ENCODE data around the gene LHPP. TPM values are rescaled to one million over a fixed set of nuclear protein-coding genes. Genes with fewer than 3 reads are reported as not detected.

LHPP gene
- total RNA-seq, 1 donor from 2014 or later: 4.1 TPM

DNA sequence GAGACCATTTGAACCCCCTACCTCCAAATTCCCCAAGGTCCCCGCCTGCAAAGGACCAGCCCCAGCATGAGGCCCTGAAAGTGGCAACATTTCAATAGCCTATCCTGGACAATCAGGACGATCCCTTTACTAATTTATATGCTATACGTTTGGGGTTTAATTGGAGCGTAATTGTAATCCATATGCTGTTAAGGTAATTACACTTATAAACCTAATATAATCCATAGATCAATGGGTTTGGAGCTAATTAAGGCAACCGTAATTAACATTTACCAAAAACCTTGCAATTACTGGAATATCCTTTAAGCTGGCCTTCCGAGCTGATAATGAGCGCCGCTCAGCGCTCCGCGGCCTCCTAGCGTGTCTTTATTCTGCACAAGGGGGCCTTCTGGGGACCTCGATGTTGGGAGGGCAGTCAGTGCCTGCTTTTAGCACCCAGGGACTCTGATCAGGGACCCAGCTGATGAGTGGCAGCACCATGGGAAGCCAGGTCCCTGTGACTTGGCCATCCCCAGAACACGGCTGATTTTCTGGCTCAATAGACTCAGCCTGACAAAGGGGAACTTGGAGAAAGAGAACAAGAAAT, 91.2 kb downstream of the LHPP start:
- no peak for DNase-seq (ENCODE audit: low read depth in 2 of 2)

GRCh38 chr10:124554085-124554858, 92.6 kb downstream of the LHPP start:
- DNase-seq (ENCODE audit: low read depth in 2 of 2): no peak

DNA sequence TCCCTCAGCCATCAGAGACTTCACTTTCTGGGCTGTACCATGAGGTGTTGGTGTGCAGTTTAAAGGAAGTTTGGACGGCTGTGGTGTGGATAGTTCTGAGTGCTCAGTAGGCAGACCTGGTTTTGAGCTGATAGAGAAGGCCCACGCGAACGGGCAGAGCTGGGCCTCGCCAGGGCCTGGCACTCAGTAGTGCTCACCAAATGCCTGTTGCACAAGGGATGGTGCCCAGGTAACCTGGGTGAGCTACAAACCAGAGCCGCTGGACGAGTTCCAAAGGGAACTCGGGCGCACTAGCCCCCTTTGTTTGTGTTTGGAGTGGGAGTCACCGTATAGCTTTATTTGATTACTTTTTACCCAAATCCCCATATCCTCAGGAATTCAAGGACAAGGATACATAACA, 95.5 kb downstream of the LHPP start:
- DNase-seq (ENCODE audit: low read depth in 2 of 2): no peak

DNA sequence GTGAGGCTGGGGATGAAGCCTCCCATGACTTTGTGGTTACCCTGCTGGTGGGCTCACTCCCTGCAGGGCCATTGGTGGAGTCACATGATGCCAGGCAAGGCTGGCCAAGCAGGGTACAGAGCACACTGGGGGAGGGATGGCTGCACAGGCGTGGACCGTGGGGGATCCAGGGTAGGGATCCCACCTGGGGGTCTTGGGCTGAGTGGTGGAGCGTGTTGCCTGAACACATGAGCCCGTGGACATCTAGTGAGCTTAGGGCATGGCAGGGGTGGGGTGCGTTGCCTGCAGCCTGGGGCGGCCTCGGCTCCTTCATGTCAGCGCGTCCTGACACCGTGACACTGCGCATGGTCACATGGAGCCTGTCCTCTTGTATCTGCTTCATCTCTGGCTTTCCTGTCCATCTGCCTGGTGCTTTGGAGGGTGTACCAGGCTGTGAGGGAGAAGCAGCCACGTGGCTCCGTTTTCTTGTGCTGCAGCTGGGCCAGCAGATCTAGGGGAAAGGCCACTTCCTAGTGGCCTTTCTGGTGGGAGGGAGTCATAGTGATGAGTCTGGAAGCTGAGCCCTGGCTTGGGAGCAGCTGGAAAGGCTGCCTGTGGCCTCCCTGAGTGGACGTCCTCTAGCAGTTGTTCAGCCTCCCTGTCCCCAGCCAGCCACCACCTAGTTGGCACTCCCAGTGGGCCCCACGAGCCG, 96.2 kb downstream of the LHPP start:
- DNase-seq (ENCODE audit: low read depth in 2 of 2): no peak

DNA sequence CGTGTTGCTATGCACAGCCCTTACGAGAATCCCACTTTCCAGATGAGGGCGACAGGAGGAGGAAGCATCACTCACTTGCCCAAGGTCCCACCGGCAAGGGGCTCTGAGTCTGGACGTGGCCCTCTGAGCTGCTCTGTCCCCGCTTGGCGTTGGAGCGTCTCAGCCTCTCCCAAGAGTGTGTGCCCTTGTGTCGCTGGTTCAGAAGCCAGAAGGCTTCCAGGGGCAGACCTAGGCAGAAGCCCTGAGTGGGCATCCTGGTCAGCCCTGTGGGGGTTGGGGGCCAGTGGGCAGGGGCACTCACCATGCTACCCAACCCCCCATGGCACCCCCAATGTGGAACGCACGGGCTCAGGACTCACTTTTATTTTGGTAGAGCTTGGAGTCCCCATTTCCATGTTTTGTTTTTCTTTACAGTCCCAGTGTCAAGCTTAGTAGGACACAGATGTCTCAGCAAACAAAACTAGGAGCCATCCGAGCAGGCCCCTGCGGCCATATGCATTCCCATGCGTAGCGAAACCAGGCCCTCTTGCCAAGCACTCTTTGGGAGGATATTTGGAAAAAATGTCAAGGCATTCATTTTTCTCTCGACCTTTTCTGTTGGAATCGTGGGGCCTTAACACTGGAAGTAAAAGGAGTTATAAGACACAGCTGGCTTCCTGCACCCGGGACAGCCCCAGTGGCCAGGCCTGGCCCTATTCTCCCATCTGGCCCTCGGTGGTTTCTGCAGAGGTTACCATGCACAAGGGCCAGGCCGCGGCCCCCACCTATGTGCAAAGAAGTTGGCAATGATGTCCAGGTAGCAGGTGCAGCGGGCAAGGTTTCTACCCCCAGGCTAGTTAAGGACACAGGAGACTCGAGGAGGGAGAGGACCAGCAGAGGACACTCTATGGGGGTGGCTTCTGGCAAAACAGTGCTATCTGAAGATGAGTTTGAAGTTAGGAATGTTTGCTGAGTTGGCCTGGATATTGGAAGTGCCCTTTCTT, 97.0 kb downstream of the LHPP start:
- DNase-seq (ENCODE audit: low read depth in 2 of 2): no peak

- no peak for DNase-seq (ENCODE audit: low read depth in 2 of 2)
Observed at GRCh38 chr10:124559372-124560132, 97.9 kb downstream of the LHPP start.

DNA sequence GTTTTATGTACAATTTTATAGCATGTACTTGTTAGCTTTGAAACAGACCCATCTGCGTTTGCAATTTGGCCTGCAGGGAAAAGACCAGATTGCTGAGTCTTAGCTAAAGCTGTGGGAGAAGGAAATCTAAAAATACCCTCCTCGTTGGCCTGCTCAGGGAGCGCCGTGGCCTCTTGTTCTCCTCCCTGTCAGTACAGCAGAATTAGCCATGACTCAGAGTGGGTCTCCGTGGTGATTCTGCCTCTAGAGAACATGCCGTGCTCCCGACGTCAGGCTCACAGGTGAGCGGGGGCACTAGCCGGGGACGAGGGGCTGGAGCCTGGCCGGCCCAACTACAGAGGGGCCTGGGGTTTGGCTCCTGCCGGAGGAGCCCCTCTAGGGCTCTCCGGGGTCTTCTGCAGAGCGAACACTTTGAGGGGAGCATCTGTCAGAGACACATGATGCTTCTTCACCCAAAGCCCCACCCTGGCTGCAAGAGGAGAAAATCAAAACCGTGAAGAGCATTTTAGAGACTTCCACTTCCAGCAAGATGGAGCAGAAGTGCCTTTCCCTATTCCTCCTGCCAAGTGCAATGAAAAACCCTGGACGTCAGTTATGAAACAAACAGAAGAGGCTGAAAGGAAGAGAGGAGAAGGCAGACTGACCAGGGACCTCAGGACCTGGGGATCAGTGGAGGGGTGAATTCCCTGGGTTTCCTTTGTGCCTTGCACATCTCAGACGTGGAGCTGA, 98.9 kb downstream of the LHPP start:
- no peak for DNase-seq (ENCODE audit: low read depth in 2 of 2)

- DNase-seq (ENCODE audit: low read depth in 2 of 2): no peak
Observed at GRCh38 chr10:124561206-124561605, 99.6 kb downstream of the LHPP start.

- DNase-seq (ENCODE audit: low read depth in 2 of 2): no peak
Observed at GRCh38 chr10:124562425-124563060, 100.9 kb downstream of the LHPP start.

DNA sequence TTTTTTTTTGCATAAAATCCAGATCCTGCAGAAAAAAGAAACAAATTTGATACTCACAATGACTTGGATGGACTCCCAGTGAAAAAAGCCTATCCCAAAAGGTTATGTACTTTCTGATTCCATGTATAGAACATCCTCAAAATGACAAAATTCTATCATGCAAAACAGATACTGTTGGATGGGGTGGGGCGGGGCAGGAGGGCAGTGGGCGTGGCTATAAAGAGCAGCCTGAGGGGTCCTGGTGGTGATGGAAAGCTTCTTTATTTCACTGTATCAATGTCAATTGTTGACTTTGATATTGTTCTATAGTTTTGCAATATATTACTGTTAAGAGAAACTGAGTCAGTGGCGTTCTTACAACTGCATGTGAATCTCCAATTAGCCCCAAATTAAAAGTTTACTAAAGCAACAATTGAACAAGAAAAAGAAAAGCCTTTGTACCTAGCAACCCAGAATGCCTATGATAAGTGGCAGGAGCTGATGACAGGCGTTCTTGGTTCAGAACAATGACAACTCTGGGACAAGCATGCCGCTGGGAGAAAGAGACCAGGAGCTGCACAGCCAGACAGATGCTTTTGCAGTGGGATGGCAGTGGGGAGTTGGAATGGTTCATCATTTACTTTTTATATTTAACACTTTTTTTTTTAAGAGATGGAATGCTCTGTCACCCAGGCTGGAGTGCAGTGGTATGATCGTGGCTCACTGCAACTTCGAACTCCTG, 101.9 kb downstream of the LHPP start:
- no peak for DNase-seq (ENCODE audit: low read depth in 2 of 2)

GRCh38 chr10:124564881-124565280, 103.3 kb downstream of the LHPP start:
- no peak for DNase-seq (ENCODE audit: low read depth in 2 of 2)

GRCh38 chr10:124565565-124566221, 104.1 kb downstream of the LHPP start:
- no peak for DNase-seq (ENCODE audit: low read depth in 2 of 2)

- no peak for DNase-seq (ENCODE audit: low read depth in 2 of 2)
Observed at GRCh38 chr10:124566222-124566888, 104.7 kb downstream of the LHPP start.

DNA sequence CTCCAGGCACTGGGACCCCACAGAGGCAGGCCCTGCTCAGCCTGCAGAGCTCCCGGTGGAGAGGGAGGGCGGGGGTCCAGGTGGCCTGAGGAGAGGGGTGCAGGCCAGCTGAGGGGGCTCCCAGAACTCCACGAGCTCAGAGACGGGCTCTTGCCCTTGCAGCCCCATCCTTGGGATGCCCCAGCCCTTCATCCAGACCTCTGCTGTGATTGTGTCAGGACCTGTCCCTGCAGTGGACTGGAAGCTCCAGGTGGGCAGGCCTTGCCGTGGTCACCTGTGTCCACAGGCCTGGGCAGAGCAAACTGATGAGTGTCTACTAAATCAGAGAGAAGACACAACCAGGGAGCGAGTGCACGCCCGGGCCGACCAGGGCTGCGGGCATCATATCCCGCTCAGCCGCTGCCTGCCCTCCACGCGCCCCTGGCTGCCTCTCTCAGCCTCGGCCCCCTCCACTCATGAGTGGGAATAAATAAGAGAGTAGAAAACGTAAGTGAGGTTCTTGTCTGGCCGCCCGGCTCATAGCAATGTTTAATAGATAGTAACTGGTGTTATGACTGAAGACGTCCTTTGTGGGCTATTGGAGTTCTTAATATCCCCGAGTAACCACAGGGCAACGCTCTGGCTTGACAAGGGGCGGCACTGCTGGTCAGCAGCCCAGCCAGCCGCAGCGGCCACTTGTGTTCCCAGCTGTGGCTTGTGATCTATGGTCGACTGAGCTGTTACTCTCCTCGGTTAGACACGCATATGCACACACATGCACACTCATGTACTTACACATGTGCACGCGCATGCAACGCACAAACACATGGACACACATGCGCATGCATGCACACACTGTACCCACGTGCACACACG, 105.6 kb downstream of the LHPP start:
- no peak for DNase-seq (ENCODE audit: low read depth in 2 of 2)

DNA sequence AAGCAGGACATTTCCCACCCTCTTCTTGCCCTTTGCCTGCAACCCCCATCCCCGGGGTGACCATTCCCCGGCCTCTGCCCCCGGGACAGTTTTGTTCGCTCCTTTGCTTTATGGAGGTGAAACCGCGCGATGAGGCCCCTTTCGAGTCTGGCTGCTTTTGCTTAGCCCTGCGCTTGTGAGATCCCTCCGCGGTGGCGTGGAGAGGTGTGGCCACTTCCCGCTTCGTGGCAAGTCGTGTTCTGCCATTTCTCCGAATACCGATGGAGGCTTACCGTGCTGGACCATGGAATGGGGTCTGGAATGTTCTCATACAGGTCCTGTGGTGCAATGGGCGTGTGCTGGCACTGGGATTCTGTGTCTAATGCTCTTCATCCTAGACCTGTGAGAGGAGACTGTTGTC, 106.7 kb downstream of the LHPP start:
- DNase-seq (ENCODE audit: low read depth in 2 of 2): no peak

DNA sequence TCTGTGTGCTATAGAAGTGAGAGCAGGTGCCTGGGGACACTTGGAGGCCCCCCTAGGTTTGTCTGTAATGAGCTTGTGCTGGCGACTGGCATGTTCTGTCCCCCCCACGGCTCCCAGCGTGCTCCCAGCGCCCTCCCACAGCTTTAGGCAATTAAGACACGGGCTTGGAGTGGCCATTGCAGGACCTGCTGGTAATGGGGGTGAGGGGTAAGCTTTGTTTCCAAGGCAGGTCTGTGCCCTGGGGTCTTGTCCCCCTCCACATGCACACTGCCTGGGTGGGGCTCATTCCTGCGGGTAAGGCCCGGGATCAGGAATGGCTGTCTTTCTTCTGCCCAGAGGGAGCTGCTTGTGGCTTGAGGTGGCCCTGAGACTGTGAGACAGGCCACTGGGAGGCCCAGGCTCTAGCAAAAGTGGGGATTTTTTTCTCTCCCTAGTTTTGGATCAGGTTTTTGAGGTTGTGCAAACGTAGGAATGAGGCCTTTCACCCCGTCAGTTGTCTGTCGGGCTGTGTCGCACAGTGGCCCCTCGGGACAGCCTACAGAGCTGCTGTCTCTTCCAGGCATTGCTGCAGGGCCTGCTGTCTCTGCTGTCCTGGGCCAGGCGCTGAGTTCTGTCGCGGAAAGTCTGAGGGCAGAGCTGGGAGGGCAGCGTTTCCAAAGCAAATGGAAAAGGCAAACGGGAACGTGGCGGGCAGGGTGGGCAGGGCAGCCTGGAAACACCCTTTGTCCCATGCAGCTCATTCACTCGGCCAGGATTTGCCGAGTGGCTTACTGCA, 107.4 kb downstream of the LHPP start:
- no peak for DNase-seq (ENCODE audit: low read depth in 2 of 2)
